Measurements from ENCODE around the gene IL1A. TPM values are rescaled to one million over a fixed set of nuclear protein-coding genes. Genes with fewer than 3 reads are reported as not detected.

Gene IL1A
- total and polyA plus RNA-seq, 2 experiments from 2014 or later = 1.4 to 2.3 TPM

- Histone ChIP-seq H4K20me1 (ENCODE audit: insufficient read depth, poor library complexity, severe bottlenecking) (no peaks in the 10 kb centered on the region), H3K4me1 (ENCODE audit: insufficient read depth) (no peaks in the 10 kb centered on the region), H3K27me3 (no peaks in the 10 kb centered on the region), H2AFZ (no peak overlapping the region), H3K9me3 (ENCODE audit: low read depth) (no peaks in the 10 kb centered on the region), H3K9me2 (replicated peaks; ENCODE audit: insufficient read depth) (no peaks in the 10 kb centered on the region), H3K4me3 (no peak overlapping the region), H3K36me3 (replicated peaks; ENCODE audit: insufficient read depth, low read depth) (no peaks in the 10 kb centered on the region), H3K27ac (peak overlapping the region; percentile 14), H3K4me2 (no peak overlapping the region), H3K79me2 (no peaks in the 10 kb centered on the region)
- TF ChIP-seq, protein P1, sequence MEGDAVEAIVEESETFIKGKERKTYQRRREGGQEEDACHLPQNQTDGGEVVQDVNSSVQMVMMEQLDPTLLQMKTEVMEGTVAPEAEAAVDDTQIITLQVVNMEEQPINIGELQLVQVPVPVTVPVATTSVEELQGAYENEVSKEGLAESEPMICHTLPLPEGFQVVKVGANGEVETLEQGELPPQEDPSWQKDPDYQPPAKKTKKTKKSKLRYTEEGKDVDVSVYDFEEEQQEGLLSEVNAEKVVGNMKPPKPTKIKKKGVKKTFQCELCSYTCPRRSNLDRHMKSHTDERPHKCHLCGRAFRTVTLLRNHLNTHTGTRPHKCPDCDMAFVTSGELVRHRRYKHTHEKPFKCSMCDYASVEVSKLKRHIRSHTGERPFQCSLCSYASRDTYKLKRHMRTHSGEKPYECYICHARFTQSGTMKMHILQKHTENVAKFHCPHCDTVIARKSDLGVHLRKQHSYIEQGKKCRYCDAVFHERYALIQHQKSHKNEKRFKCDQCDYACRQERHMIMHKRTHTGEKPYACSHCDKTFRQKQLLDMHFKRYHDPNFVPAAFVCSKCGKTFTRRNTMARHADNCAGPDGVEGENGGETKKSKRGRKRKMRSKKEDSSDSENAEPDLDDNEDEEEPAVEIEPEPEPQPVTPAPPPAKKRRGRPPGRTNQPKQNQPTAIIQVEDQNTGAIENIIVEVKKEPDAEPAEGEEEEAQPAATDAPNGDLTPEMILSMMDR (IDR thresholded peaks at IDR 0.05; ENCODE audit: poor library complexity) = no peak
- TF ChIP-seq EZH2 (IDR thresholded peaks at IDR 0.05; ENCODE audit: borderline replicate concordance) = no peak
- no peak for TF ChIP-seq EZH2phosphoT487 (IDR thresholded peaks at IDR 0.05; ENCODE audit: low read depth, severe bottlenecking, unreplicated experiment)
- whole genome bisulfite sequencing (ENCODE audit: low lambda C conversion rate, missing lambda C conversion rate) = 80% methylated on average over 3 of the region's 3 CpGs
- no peak for DNase-seq (ENCODE audit: low spot score)
These were observed 10.5 kb upstream of the IL1A start for GRCh38 chr2:112794841-112795240.

- no peaks in the 10 kb centered on the region for H3K9me3 ChIP-seq (ENCODE audit: low read depth)
- H3K9me2 ChIP-seq (replicated peaks; ENCODE audit: insufficient read depth) = no peaks in the 10 kb centered on the region
- no peaks in the 10 kb centered on the region for H3K79me2 ChIP-seq
- no peaks in the 10 kb centered on the region for H3K36me3 ChIP-seq (replicated peaks; ENCODE audit: insufficient read depth, low read depth)
- H3K4me3 ChIP-seq = no peak overlapping the region
- H3K4me2 ChIP-seq = no peak overlapping the region
- WGBS (ENCODE audit: low lambda C conversion rate, missing lambda C conversion rate) = 56% methylated on average over 5 of the region's 5 CpGs
- peak; percentile 63 for DNase-seq (ENCODE audit: low spot score)
- TF ChIP-seq EZH2phosphoT487 (IDR thresholded peaks at IDR 0.05; ENCODE audit: low read depth, severe bottlenecking, unreplicated experiment) = no peak
- TF ChIP-seq EZH2 (IDR thresholded peaks at IDR 0.05; ENCODE audit: borderline replicate concordance) = no peak
- no peak overlapping the region for H2AFZ ChIP-seq
- H3K27me3 ChIP-seq = no peaks in the 10 kb centered on the region
- peak overlapping the region; percentile 71 for H3K27ac ChIP-seq
- H4K20me1 ChIP-seq (ENCODE audit: insufficient read depth, poor library complexity, severe bottlenecking) = no peaks in the 10 kb centered on the region
- H3K4me1 ChIP-seq (ENCODE audit: insufficient read depth) = no peaks in the 10 kb centered on the region
These were observed 9.9 kb upstream of the IL1A start for GRCh38 chr2:112794131-112794733.

- Histone ChIP-seq H3K27ac (peak overlapping the region; percentile 71), H3K9me2 (replicated peaks; ENCODE audit: insufficient read depth) (no peaks in the 10 kb centered on the region), H3K36me3 (replicated peaks; ENCODE audit: insufficient read depth, low read depth) (no peaks in the 10 kb centered on the region), H3K4me1 (ENCODE audit: insufficient read depth) (no peaks in the 10 kb centered on the region), H3K79me2 (no peaks in the 10 kb centered on the region), H3K4me2 (no peak overlapping the region), H3K9me3 (ENCODE audit: low read depth) (no peaks in the 10 kb centered on the region), H3K4me3 (no peak overlapping the region), H2AFZ (no peak overlapping the region), H3K27me3 (no peaks in the 10 kb centered on the region), H4K20me1 (ENCODE audit: insufficient read depth, poor library complexity, severe bottlenecking) (no peaks in the 10 kb centered on the region)
- 68% methylated on average over 3 of the region's 3 CpGs for WGBS (ENCODE audit: low lambda C conversion rate, missing lambda C conversion rate)
- TF ChIP-seq EZH2 (IDR thresholded peaks at IDR 0.05; ENCODE audit: borderline replicate concordance) (no peak), EZH2phosphoT487 (IDR thresholded peaks at IDR 0.05; ENCODE audit: low read depth, severe bottlenecking, unreplicated experiment) (no peak)
- TF ChIP-seq, protein P1 (IDR thresholded peaks at IDR 0.05; ENCODE audit: poor library complexity) = no peak
- no peak for DNase-seq (ENCODE audit: low spot score)
These were observed 9.2 kb upstream of the IL1A start for GRCh38 chr2:112793449-112793978.

GRCh38 chr2:112792419-112792818 lies 8.1 kb upstream of the IL1A start:
- Histone ChIP-seq H3K9me3 (ENCODE audit: low read depth) (no peaks in the 10 kb centered on the region), H3K4me1 (ENCODE audit: insufficient read depth) (no peaks in the 10 kb centered on the region), H3K9me2 (replicated peaks; ENCODE audit: insufficient read depth) (no peaks in the 10 kb centered on the region), H4K20me1 (ENCODE audit: insufficient read depth, poor library complexity, severe bottlenecking) (no peaks in the 10 kb centered on the region), H3K79me2 (no peaks in the 10 kb centered on the region), H3K36me3 (replicated peaks; ENCODE audit: insufficient read depth, low read depth) (no peaks in the 10 kb centered on the region), H3K27ac (no peak overlapping the region), H3K27me3 (no peaks in the 10 kb centered on the region), H3K4me3 (no peak overlapping the region), H3K4me2 (no peak overlapping the region), H2AFZ (no peak overlapping the region)
- no peak for DNase-seq (ENCODE audit: low spot score)
- 91% methylated on average over 5 of the region's 5 CpGs for WGBS (ENCODE audit: low lambda C conversion rate, missing lambda C conversion rate)
- TF ChIP-seq, protein P1 (IDR thresholded peaks at IDR 0.05; ENCODE audit: poor library complexity) = no peak
- TF ChIP-seq EZH2phosphoT487 (IDR thresholded peaks at IDR 0.05; ENCODE audit: low read depth, severe bottlenecking, unreplicated experiment) (no peak), EZH2 (IDR thresholded peaks at IDR 0.05; ENCODE audit: borderline replicate concordance) (no peak)
